Measurements from ENCODE around the gene DCDC2B. TPM values are rescaled to one million over a fixed set of nuclear protein-coding genes. Genes with fewer than 3 reads are reported as not detected.

Gene DCDC2B
- total and polyA plus RNA-seq, 2 of the 13 experiments (the other 11 are each of a cell fraction or from before 2014, with no cell fraction given): not detected

DNA sequence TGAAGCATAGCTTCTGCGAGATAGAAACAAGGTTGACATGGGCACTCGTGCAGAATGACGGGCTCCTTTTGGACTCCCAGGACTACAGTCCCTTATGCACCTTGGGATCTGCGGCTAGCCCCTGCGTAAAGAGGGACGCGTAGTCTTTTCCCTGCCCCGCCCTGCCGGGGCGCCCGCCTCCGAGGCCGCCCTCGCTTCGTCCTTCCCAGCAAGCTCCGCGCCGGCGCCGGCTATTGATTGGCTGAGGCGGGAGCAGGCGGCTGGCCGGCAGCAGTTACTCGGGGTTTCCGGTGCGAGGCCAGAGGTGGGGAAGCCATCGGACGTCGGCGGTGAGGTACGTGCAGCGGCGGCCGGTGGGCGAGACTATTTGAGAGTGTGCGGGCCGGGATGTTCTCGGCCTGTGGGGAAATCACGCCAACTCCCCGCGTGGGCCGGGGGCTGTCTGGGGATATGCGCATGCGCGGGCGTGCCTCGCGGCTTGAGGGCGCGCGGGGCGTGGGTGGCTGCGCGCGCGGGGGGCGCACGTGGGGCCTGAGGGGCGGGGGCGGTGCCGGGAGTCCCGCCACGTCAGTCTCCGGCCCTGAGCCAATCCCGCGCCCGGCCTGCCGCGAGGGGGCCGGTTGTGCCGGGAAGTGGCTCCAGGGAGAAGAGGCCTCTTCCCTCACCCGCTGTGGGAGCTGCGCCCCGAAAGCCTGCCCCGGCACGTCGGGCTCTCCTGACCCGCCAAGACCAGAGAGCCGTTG lies 29.3 kb upstream of the DCDC2B start, which contains the start of gene TXLNA (continued):
- TF ChIP-seq ZBTB37 (CRISPR knock-in tag; IDR thresholded peaks at IDR 0.05) (no peak), CEBPB (IDR thresholded peaks at IDR 0.05; ENCODE audit: borderline replicate concordance, low read depth, low read length) (no peak), AGO1 (IDR thresholded peaks at IDR 0.05; ENCODE audit: low read depth, low read length, poor library complexity, severe bottlenecking) (no peak), RXRB (CRISPR knock-in tag; IDR thresholded peaks at IDR 0.05; ENCODE audit: borderline replicate concordance) (no peak; the same call in none of the 2 replicates), ZBTB25 (CRISPR knock-in tag; IDR thresholded peaks at IDR 0.05) (peak; percentile 78), ZNF784 (CRISPR knock-in tag; IDR thresholded peaks at IDR 0.05; ENCODE audit: borderline replicate concordance) (no peak; the same call in 1 of the 2 replicates), TRAFD1 (CRISPR knock-in tag; IDR thresholded peaks at IDR 0.05; ENCODE audit: borderline replicate concordance) (no peak), ZKSCAN1 (IDR thresholded peaks at IDR 0.05; ENCODE audit: low read length) (no peak), PAF1 (CRISPR knock-in tag; IDR thresholded peaks at IDR 0.05) (no peak), ZNF788 (CRISPR knock-in tag; IDR thresholded peaks at IDR 0.05; ENCODE audit: borderline replicate concordance) (peak; percentile 84; the same call in 1 of the 2 replicates), ZNF572 (CRISPR knock-in tag; IDR thresholded peaks at IDR 0.05) (no peak), AHR (CRISPR knock-in tag; IDR thresholded peaks at IDR 0.05) (no peak; the same call in 1 of the 2 replicates), ZSCAN9 (CRISPR knock-in tag; IDR thresholded peaks at IDR 0.05; ENCODE audit: borderline replicate concordance) (peak; percentile 74; the same call in 1 of the 2 replicates), RFX5 (IDR thresholded peaks at IDR 0.05; ENCODE audit: low read depth, low read length) (peak; percentile 39), RNF2 (conservative IDR thresholded peaks at IDR 0.05; ENCODE audit: low read depth) (peak; percentile 99), SMC3 (IDR thresholded peaks at IDR 0.05; ENCODE audit: low read length) (no peak), ZNF562 (CRISPR knock-in tag; IDR thresholded peaks at IDR 0.05; ENCODE audit: borderline replicate concordance) (peak; percentile 64; the same call in 1 of the 2 replicates), ZNF251 (CRISPR knock-in tag; IDR thresholded peaks at IDR 0.05) (no peak)
- TF ChIP-seq, protein P1, sequence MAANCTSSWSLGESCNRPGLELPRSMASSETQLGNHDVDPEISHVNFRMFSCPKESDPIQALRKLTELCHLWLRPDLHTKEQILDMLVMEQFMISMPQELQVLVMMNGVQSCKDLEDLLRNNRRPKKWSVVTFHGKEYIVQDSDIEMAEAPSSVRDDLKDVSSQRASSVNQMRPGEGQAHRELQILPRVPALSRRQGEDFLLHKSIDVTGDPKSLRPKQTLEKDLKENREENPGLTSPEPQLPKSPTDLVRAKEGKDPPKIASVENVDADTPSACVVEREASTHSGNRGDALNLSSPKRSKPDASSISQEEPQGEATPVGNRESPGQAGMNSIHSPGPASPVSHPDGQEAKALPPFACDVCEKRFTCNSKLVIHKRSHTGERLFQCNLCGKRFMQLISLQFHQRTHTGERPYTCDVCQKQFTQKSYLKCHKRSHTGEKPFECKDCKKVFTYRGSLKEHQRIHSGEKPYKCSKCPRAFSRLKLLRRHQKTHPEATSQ (CRISPR knock-in tag; IDR thresholded peaks at IDR 0.05; ENCODE audit: borderline replicate concordance): 0 out of 2 replicates have a peak, but pooled peaks have one; percentile 16
- TF ChIP-seq, protein P2, sequence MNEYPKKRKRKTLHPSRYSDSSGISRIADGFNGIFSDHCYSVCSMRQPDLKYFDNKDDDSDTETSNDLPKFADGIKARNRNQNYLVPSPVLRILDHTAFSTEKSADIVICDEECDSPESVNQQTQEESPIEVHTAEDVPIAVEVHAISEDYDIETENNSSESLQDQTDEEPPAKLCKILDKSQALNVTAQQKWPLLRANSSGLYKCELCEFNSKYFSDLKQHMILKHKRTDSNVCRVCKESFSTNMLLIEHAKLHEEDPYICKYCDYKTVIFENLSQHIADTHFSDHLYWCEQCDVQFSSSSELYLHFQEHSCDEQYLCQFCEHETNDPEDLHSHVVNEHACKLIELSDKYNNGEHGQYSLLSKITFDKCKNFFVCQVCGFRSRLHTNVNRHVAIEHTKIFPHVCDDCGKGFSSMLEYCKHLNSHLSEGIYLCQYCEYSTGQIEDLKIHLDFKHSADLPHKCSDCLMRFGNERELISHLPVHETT (CRISPR knock-in tag; conservative IDR thresholded peaks at IDR 0.05): peak; percentile 90
